B cell (primary cell): ENCODE data around the gene EIF4G2.

Experiments used
- EZH2 ChIP-seq: IDR thresholded peaks from 2 replicates; pipeline ENCODE4 v1.6.1; 2012; ENCODE audit warnings: borderline replicate concordance, low read depth, mild to moderate bottlenecking, moderate library complexity, low read length; ENCODE audit not compliant: insufficient read depth, poor library complexity, severe bottlenecking
- TF ChIP-seq, protein P1 (sequence below): fragments of 200-600 bp; IDR thresholded peaks from one replicate; pipeline ENCODE4 v1.8.0; 2022; ENCODE audit warnings: antibody characterized with exemption, mild to moderate bottlenecking

DNA sequence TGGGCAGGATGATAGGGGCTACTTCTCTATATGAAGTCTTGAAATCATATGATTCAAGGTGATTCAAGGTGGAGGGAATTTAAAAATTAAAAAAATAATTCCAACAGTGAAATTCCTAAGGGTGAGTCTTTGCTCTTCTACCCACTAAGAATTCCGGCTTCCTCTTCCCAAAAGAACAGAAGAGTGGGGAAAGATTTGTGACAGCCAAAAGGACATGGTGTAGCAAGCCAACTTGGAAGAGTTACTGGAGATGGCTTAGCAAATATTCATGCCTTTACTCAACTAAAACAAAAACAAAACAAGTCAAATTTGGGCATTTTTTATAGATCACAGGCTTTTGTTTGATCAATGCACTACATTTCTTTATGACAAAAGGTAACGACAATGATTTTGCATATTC is 36.9 kb upstream of the EIF4G2 start:
- TF ChIP-seq, protein P1, sequence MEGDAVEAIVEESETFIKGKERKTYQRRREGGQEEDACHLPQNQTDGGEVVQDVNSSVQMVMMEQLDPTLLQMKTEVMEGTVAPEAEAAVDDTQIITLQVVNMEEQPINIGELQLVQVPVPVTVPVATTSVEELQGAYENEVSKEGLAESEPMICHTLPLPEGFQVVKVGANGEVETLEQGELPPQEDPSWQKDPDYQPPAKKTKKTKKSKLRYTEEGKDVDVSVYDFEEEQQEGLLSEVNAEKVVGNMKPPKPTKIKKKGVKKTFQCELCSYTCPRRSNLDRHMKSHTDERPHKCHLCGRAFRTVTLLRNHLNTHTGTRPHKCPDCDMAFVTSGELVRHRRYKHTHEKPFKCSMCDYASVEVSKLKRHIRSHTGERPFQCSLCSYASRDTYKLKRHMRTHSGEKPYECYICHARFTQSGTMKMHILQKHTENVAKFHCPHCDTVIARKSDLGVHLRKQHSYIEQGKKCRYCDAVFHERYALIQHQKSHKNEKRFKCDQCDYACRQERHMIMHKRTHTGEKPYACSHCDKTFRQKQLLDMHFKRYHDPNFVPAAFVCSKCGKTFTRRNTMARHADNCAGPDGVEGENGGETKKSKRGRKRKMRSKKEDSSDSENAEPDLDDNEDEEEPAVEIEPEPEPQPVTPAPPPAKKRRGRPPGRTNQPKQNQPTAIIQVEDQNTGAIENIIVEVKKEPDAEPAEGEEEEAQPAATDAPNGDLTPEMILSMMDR: no peak
- no peak for TF ChIP-seq EZH2
